Fibroblast of lung (primary cell): Measurements from ENCODE around the gene ESF1.

Source experiments
- CTCF ChIP-seq, 2 donors: IDR thresholded peaks in 1 of 2; conservative IDR thresholded peaks in 1 of 2; 1 replicate in 1 of 2; 2 replicates in 1 of 2; pipeline ENCODE4 v1.5.1; 2011 to 2012; ENCODE audit warnings: low read length in 2 of 2, control low read depth in 1 of 2, inconsistent platforms in 1 of 2, low read depth in 1 of 2, mild to moderate bottlenecking in 1 of 2
- EZH2 ChIP-seq: IDR thresholded peaks from 2 replicates; pipeline ENCODE4 v1.5.1; 2012; ENCODE audit warnings: low read length, control low read depth, mild to moderate bottlenecking; ENCODE audit errors: missing control alignments

- TF ChIP-seq CTCF (conservative IDR thresholded peaks at IDR 0.05 in 1 of 2, IDR thresholded peaks at IDR 0.05 in 1 of 2; ENCODE audit: low read depth in 1 of 2, low read length in 2 of 2): peak; percentile 14 to 51
- TF ChIP-seq EZH2: no peak
Measured at GRCh38 chr20:13819885-13820645, 35.3 kb upstream of the ESF1 start.
